Measurements from ENCODE around the gene CHRNB1. TPM values are rescaled to one million over a fixed set of nuclear protein-coding genes. Genes with fewer than 3 reads are reported as not detected.

CHRNB1 gene
- total and polyA plus RNA-seq, 2 of the 8 experiments (the other 6 are each of a cell fraction or from before 2014, with no cell fraction given): 14.1 to 28.2 TPM

GRCh38 chr17:7479213-7480088, 34.6 kb downstream of the CHRNB1 start, which contains the start of gene ZBTB4:
ZBTB4 (minus strand) TSS chr17:7479631; CDS start chr17:7466801, 12,830 bp downstream.
- H3K14ac ChIP-seq (ENCODE audit: insufficient read length): no peak within 1 kb of the TSS
- H4K91ac ChIP-seq (replicated peaks; ENCODE audit: insufficient read length, low read length): peak within 1 kb of the TSS; percentile 83
- peak within 1 kb of the TSS; percentile 90 for H3K56ac ChIP-seq (replicated peaks; ENCODE audit: insufficient read length, low read depth, low read length)
- peak within 1 kb of the TSS; percentile 56 for H3K27ac ChIP-seq (ENCODE audit: low read depth, low read length)
- H3K4me1 ChIP-seq (replicated peaks in 1 of 4; ENCODE audit: control insufficient read depth in 3 of 4, insufficient read depth in 4 of 4, low read length in 3 of 4): peaks cover 2 to 28% (median 21%) of the 10 kb centered on the region in 4 experiments
- peak within 1 kb of the TSS; percentile 66; the same call in 1 of the 2 replicates for H2BK5ac ChIP-seq (ENCODE audit: low read depth, low read length)
- peak within 1 kb of the TSS; percentile 72 for H3K18ac ChIP-seq (ENCODE audit: extremely low read depth, low read length)
- H2BK12ac ChIP-seq (ENCODE audit: low read depth, low read length): peak within 1 kb of the TSS; percentile 82
- peak within 1 kb of the TSS; percentile 97 to 99 for H3K4me2 ChIP-seq (ENCODE audit: insufficient read depth in 1 of 2, low read depth in 2 of 2, low read length in 2 of 2)
- H4K20me1 ChIP-seq (replicated peaks in 1 of 2; ENCODE audit: control insufficient read depth in 1 of 2, insufficient read depth in 2 of 2, low read length in 2 of 2): peaks cover 0 to 5% of the 10 kb centered on the region in 2 experiments
- peaks cover 12% of the 10 kb centered on the region for H3K79me1 ChIP-seq (ENCODE audit: low read depth, low read length)
- peak within 1 kb of the TSS; percentile 75 for H2BK120ac ChIP-seq (replicated peaks; ENCODE audit: low read depth, low read length)
- H3K4ac ChIP-seq (replicated peaks; ENCODE audit: insufficient read length, low read depth, low read length): peak within 1 kb of the TSS; percentile 95
- H3K79me2 ChIP-seq (ENCODE audit: control insufficient read depth in 1 of 2, insufficient read depth in 2 of 2, low read length in 2 of 2): peaks cover 0 to 31% of the 10 kb centered on the region in 2 experiments; a peak in 2 of 4 replicates
- 2% methylated on average over 26 of the region's 92 CpGs; no CpG with 5 or more reads in 1 of the 2 experiments for WGBS, 2 experiments (ENCODE audit: extremely low coverage in 1 of 2, insufficient coverage in 1 of 2, insufficient read length in 1 of 2, insufficient replicate concordance in 2 of 2, low coverage in 1 of 2, low lambda C conversion rate in 2 of 2, missing lambda C conversion rate in 1 of 2)
- H3K23me2 ChIP-seq (ENCODE audit: low read depth, low read length): peaks cover 22% of the 10 kb centered on the region
- H3K27me3 ChIP-seq (replicated peaks in 1 of 4; ENCODE audit: control insufficient read depth in 3 of 4, extremely low read depth in 1 of 4, insufficient read depth in 3 of 4, low read length in 3 of 4): no peaks in the 10 kb centered on the region; a peak in 1 of 7 replicates
- H2AK5ac ChIP-seq (ENCODE audit: low read depth, low read length): peak within 1 kb of the TSS; percentile 30; the same call in 1 of the 2 replicates
- no peak within 1 kb of the TSS for H3K23ac ChIP-seq (ENCODE audit: insufficient read length)
- peak within 1 kb of the TSS; percentile 15; the same call in 1 of the 2 replicates for H2BK20ac ChIP-seq (ENCODE audit: low read length)
- H2AFZ ChIP-seq (ENCODE audit: low read length): 0 out of 2 replicates have a peak within 1 kb of the TSS, but pooled peaks have one; percentile 18
- H3K9ac ChIP-seq (replicated peaks in 1 of 4; ENCODE audit: extremely low read depth in 1 of 4, low read depth in 3 of 4, low read length in 3 of 4): peak within 1 kb of the TSS; percentile 67 to 85 (median 78)
- CTCF ChIA-PET (ENCODE audit: partially characterized antibody): interaction anchor here (0.9 to 2.4 kb wide), 7 partner anchors 18 to 123 kb away, joined by 3 to 10 read pairs (median 4); no protein-coding TSS in a partner anchor
- H3K4me3 ChIP-seq (ENCODE audit: extremely low read depth in 1 of 4, insufficient read depth in 2 of 4, low read depth in 3 of 4, low read length in 4 of 4): peak within 1 kb of the TSS; percentile 49 to 94 (median 76)
- H3K36me3 ChIP-seq (ENCODE audit: control insufficient read depth in 2 of 4, insufficient read depth in 4 of 4, low read length in 3 of 4): no peaks in the 10 kb centered on the region
- H4K5ac ChIP-seq (ENCODE audit: insufficient read length, low read depth, low read length): peak within 1 kb of the TSS; percentile 51
- H2BK15ac ChIP-seq (ENCODE audit: low read length): peak within 1 kb of the TSS; percentile 55
- DNase-seq (ENCODE audit: low read depth in 1 of 2, low spot score in 2 of 2): peak in 1 of 2 experiments; percentile 69
- no peaks in the 10 kb centered on the region for H3K9me3 ChIP-seq (ENCODE audit: insufficient read depth in 2 of 2, low read depth in 1 of 2, low read length in 1 of 2)
- FAIRE-seq: no peak
- H4K8ac ChIP-seq (ENCODE audit: extremely low read depth, insufficient read depth, low read length): peak within 1 kb of the TSS; percentile 96
- POLR2A ChIA-PET (ENCODE audit: partially characterized antibody): interaction anchor here (0.5 to 14.3 kb wide), 16 partner anchors 13 to 269 kb away, joined by 3 to 339 read pairs (median 4); partner anchors contain the start of genes CHRNB1, FGF11, TMEM102 and TMEM256
- TF ChIP-seq KDM4A (IDR thresholded peaks at IDR 0.05; ENCODE audit: low read depth, low read length, severe bottlenecking) (peak; percentile 60), JUN (IDR thresholded peaks at IDR 0.05; ENCODE audit: low read depth, low read length) (no peak), TAF1 (IDR thresholded peaks at IDR 0.05; ENCODE audit: low read depth, low read length) (peak; percentile 58), CTCF (IDR thresholded peaks at IDR 0.05; ENCODE audit: control extremely low read depth in 1 of 3, insufficient read depth in 1 of 3, low read depth in 1 of 3, low read length in 3 of 3) (no peak), TAF7 (optimal IDR thresholded peaks at IDR 0.05; ENCODE audit: borderline replicate concordance, low read depth, low read length) (peak; percentile 26), RFX5 (IDR thresholded peaks at IDR 0.05; ENCODE audit: borderline replicate concordance, low read depth, low read length) (no peak), POU5F1 (IDR thresholded peaks at IDR 0.05; ENCODE audit: low read depth, low read length) (no peak)
